Occipital lobe (tissue), 2 donors: Measurements from ENCODE around the gene OSBPL8. TPM values are rescaled to one million over a fixed set of nuclear protein-coding genes. Genes with fewer than 3 reads are reported as not detected.
"Not testable (repeated sequence)": the region's sequence is repeated elsewhere in the genome, so short reads cannot be mapped to it uniquely, and the experiment has no call there.

Experiments used
- DNase-seq: peaks from one replicate; lab custom pipeline; 2025; lab: John Stamatoyannopoulos, UW
- total RNA-seq: library from RNA; depleted of rRNA; stranded (reverse); fragments of >200 nt; gene quantifications from one replicate; pipeline ENCODE4 v1.2.3, GENCODE V29; 2014

OSBPL8 gene
- total RNA-seq, 1 donor from 2014 or later, result 187 TPM

GRCh38 chr12:76422154-76422542 lies 137.4 kb downstream of the OSBPL8 start:
- DNase-seq, result no peak

GRCh38 chr12:76421046-76421445 lies 138.5 kb downstream of the OSBPL8 start:
- no peak for DNase-seq

GRCh38 chr12:76420222-76420621 lies 139.3 kb downstream of the OSBPL8 start:
- DNase-seq, result no peak

GRCh38 chr12:76417116-76417515 lies 142.5 kb downstream of the OSBPL8 start:
- DNase-seq, result no peak

GRCh38 chr12:76413121-76413520 lies 146.4 kb downstream of the OSBPL8 start:
- no peak for DNase-seq

- DNase-seq, result no peak
Measured at GRCh38 chr12:76410781-76411180, 148.8 kb downstream of the OSBPL8 start.

GRCh38 chr12:76410371-76410770 lies 149.2 kb downstream of the OSBPL8 start:
- DNase-seq, result no peak

- DNase-seq, result no peak
Measured at GRCh38 chr12:76409074-76409473, 150.5 kb downstream of the OSBPL8 start.

GRCh38 chr12:76407710-76408109 lies 151.9 kb downstream of the OSBPL8 start:
- DNase-seq, result no peak

GRCh38 chr12:76402259-76402658 lies 157.3 kb downstream of the OSBPL8 start:
- no peak for DNase-seq

- no peak for DNase-seq
Measured at GRCh38 chr12:76400136-76400535, 159.4 kb downstream of the OSBPL8 start.

GRCh38 chr12:76399040-76399439 lies 160.5 kb downstream of the OSBPL8 start:
- DNase-seq, result no peak

- DNase-seq, result no peak
Measured at GRCh38 chr12:76398106-76398505, 161.5 kb downstream of the OSBPL8 start.

GRCh38 chr12:76391461-76391860 lies 168.1 kb downstream of the OSBPL8 start:
- no peak for DNase-seq

- DNase-seq, result no peak
Measured at GRCh38 chr12:76387614-76388013, 172.0 kb downstream of the OSBPL8 start.

GRCh38 chr12:76384560-76384959 lies 175.0 kb downstream of the OSBPL8 start:
- no peak for DNase-seq

GRCh38 chr12:76383988-76384387 lies 175.6 kb downstream of the OSBPL8 start:
- DNase-seq, result no peak

GRCh38 chr12:76379261-76379660 lies 180.3 kb downstream of the OSBPL8 start:
- DNase-seq, result no peak

GRCh38 chr12:76376876-76377275 lies 182.7 kb downstream of the OSBPL8 start:
- DNase-seq, result not testable (repeated sequence)

GRCh38 chr12:76375939-76376338 lies 183.6 kb downstream of the OSBPL8 start:
- DNase-seq, result no peak

GRCh38 chr12:76375470-76375869 lies 184.1 kb downstream of the OSBPL8 start:
- DNase-seq, result no peak

GRCh38 chr12:76374386-76375020 lies 185.1 kb downstream of the OSBPL8 start:
- DNase-seq, result no peak

GRCh38 chr12:76368230-76368629 lies 191.3 kb downstream of the OSBPL8 start:
- DNase-seq, result no peak

- DNase-seq, result no peak
Measured at GRCh38 chr12:76366163-76366562, 193.4 kb downstream of the OSBPL8 start.
